Right ventricle myocardium superior (tissue), 1 donor: ENCODE measurements around the gene EYS. TPM values are rescaled to one million over a fixed set of nuclear protein-coding genes. Genes with fewer than 3 reads are reported as not detected.

ENCODE experiments used
- ATAC-seq: fragments of 200-7000 bp; cut with Tn5 transposase; one replicate; pipeline ENCODE4 v1.9.1; 2020; ENCODE audit warnings: mild to moderate bottlenecking; ENCODE audit not compliant: poor library complexity
- DNase-seq: peaks from one replicate; pipeline ENCODE4 v3.0.0-alpha.2; 2020
- intact Hi-C: fragments of 100-400 bp; cut with DNase I; formaldehyde crosslinking; loops from one replicate; pipeline ENCODE4 v1.11.2; 2022
- total RNA-seq: library from RNA; stranded (reverse); fragmentation: NEBNext Ultra II Directional; extraction: Animal tissue kit (Norgen Biotek cat#: 25700); gene quantifications from one replicate; pipeline ENCODE4 v1.2.1, GENCODE V29; 2021
- donor health status: DM: no; HTN: yes; CAD: no; lungs with severe emphysema.

Gene EYS
- total RNA-seq, 1 donor from 2014 or later: not detected

DNA sequence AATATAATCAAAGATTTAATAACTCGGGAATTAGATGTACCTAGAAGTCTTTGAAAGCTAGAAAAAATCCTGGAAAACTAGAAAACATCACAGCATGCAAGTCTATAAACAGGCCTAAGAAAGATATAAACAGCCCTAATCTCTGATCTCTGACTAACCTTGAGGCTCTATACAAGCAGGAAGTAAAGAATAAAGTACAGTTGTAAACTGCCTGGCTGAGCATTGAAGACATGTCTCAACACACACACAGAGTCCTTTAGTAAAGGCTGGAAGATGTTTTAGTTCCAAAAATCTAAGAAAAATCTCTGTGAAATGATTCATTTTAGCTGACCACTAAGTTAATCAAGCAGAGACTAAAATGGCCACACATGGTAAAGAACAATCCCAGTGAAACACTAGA is 774.5 kb downstream of the EYS start:
- ATAC-seq (no peak), DNase-seq (no peak)
- intact Hi-C loops: no loop called here

DNA sequence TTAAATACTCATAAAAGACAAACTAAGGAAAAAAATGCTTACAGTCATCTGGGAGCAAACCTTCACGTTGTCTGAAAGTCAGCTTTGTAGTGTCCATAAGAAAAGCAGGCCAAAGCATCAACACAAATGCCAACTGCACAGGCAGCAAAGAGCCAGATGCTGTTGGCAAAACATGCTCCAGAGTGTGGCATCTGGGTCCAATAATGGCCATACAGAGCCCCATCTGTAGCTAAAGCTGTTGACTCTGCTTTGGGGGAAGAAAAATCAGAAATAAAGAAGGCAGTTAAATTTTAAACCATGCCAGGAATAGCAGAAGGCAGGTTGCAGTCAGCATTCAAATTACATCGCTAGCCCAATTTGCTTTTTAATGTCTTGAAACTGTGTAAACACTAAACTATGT is 776.3 kb downstream of the EYS start:
- DNase-seq (no peak), ATAC-seq (no peak)
- intact Hi-C loops: no loop called here

- no peak for DNase-seq
- no peak for ATAC-seq
- intact Hi-C loops: no loop called here
Observed at GRCh38 chr6:64926051-64926450, 781.0 kb downstream of the EYS start.

DNA sequence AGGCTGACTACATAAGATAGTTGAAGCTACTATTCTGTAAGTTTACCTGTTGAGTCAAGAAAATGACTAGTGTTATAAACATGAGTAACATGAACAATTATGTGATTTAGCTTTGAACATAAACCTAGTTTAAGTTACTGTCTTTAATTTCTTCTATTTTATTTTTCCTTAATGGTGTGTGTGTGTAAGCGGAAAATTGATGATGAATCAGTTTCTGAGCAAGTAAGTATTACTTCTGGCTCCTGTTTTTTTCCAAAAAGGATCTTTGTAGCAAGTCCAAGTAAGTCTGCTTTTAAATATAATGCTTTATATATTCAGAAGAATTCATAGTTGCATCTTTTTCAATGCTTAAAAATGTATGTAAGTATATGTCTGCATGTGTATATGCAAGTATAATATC is 786.8 kb downstream of the EYS start:
- DNase-seq: no peak
- no peak for ATAC-seq
- intact Hi-C loops: no loop called here

GRCh38 chr6:64914124-64914523 is 792.9 kb downstream of the EYS start:
- DNase-seq: no peak
- ATAC-seq: no peak
- intact Hi-C loops: no loop called here

DNA sequence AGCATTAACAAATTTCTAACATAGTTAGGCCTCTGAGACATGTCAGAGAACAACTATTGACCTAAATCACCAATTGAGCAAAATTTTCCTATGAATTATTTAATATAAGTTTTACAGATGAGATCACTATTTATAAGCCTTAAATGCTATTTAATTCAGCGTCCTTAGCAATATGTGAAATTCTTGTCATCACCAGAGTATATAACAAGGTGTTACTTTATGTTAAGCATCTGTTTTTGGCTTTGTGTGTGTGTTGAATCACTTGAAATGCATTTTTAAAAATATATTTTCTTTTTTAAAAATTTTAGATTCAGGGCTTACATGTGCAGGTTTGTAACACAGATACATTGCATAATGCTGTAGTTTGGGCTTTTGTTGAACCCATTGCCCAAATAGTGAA is 794.1 kb downstream of the EYS start:
- DNase-seq (no peak), ATAC-seq (no peak)
- intact Hi-C loops: no loop called here

DNA sequence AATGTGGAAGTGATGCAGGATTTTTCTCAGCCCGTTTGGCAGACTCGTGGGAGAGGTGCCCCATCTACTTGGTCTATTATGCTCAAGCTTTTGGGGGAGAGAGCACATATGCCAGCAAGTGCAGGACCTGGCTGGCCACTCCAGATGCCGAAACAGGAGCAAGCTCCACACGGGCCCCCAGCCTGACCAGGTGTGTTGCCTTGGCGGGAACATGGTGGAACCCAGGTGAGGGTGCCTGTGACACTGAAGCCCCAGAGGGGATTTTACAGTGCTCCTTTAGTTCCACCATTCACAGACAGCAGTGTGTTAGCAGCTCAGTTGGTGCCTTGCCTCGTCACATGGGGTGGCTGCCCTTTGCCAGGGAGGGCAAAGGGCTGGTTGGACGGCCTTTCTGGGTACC is 798.9 kb downstream of the EYS start:
- ATAC-seq (no peak), DNase-seq (no peak)
- intact Hi-C loops: no loop called here

DNA sequence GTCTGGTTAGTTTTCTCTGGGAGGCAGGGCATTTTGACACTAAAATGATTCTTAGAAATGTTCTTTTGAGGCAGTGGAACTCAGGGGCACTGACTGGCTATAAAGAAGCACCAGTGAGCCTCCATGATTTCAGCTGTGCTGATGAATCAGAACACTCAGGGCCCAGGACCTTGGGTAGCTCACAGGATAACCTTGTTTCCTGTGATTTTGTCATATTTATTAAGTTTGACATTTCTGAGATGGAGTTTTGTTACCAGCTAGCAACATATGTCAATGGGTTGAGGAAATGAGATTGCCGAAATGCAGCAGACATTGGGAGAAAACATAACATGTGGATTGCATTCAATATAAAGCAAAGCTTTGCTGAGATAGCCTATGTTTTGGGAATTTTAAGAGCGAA is 802.4 kb downstream of the EYS start:
- no peak for DNase-seq
- ATAC-seq: no peak
- intact Hi-C loops: no loop called here

GRCh38 chr6:64902596-64902995 is 804.4 kb downstream of the EYS start:
- DNase-seq: no peak
- ATAC-seq: no peak

DNA sequence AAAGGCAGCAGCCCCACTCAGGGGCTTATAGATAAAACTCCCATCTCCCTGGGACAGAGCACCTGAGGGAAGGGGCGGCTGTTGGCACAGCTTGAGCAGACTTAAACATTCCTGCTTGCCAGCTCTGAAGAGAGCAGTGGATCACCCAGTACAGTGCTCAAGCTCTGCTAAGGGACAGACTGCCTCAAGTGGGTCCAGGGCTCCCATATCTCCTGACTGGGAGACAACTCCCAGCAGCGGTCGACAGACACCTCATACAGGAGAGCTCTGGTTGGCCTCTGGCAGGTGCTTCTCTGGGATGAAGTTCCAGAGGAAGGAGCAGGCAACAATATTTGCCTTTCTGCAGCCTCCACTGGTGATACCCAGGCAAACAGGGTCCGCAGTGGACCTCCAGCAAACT is 810.1 kb downstream of the EYS start:
- ATAC-seq (no peak), DNase-seq (no peak)
- intact Hi-C loops: no loop called here

More at GRCh38 chr6:64902596-64902995, 804.4 kb downstream of the EYS start:
- intact Hi-C loops: no loop called here

GRCh38 chr6:64895945-64896344 is 811.1 kb downstream of the EYS start:
- ATAC-seq (no peak), DNase-seq (no peak)
- intact Hi-C loops: no loop called here

- no peak for DNase-seq
- intact Hi-C loops: no loop called here
- no peak for ATAC-seq
Observed at GRCh38 chr6:64890609-64891008, 816.4 kb downstream of the EYS start.

DNA sequence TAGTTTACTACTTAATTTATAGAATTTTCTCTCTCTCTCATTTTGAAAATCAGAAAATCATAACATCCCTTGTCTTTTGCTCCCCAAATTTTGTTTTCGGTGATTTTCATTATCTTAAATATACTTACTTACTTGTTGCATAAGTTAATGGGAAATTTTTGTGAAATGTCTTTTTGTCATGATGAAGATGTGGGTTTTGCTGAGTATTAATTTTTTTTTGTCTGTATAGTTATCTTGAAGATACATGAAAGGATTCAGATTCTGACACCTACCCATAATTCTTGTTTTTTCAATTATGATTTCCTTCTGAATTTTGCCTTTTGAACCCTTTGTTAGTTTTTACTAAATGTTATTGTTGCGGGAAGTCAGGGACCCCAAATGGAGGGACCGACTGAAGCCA is 817.9 kb downstream of the EYS start:
- DNase-seq (no peak), ATAC-seq (no peak)
- intact Hi-C loops: no loop called here

GRCh38 chr6:64874776-64875175 is 832.2 kb downstream of the EYS start:
- intact Hi-C loops: no loop called here
- DNase-seq (no peak), ATAC-seq (no peak)

DNA sequence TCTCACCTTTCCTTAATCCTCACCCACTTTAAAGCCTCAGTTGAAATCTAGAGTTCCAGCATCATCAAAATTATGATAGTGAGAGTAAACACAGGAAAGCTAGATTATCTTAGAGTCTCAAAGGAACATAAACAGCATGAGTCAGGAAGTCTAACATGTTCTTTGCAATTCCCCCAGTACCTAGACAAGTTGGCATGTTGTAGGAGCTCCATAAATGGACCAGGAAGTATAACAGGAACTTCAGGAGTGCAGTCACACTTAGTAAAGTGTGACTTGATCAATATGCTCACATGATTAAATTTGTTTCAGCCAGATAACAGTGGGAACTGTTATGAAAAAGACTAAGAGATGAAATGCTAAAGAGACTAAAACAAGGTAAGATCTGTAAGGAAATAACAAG is 834.4 kb downstream of the EYS start:
- ATAC-seq: no peak
- intact Hi-C loops: no loop called here
- DNase-seq: no peak

DNA sequence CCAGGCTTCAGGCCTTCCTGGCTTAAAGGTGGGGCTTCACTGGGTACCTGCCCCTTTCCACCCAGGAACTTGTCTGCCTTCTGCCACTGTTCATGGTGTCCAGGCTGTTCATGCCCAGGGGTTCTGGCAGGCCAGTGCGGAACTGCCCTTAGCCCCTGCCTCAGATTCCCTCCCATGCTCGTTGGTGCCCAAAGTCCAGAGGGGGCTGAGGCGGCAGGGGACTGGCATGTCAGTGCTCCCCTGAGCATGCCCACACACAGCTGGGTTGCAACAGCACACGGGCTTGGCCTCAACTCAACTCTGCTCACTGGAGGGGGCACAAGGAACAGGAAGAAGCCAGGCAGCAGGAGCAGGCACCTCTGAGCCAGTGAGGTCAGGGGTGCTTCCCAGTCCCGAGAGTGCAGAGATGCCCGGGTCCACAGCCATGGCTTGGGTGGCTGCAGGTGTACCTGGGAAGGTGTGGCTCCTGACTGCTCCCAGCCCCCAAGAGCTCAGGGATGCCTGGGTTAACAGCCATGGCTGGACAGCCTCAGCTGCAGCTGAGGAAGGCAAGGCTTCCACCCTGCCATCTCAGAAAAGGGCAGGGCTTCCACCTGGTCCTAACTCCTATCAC is 845.9 kb downstream of the EYS start:
- intact Hi-C loops: no loop called here
- DNase-seq (no peak), ATAC-seq (no peak)

GRCh38 chr6:64860203-64860602 is 846.8 kb downstream of the EYS start:
- ATAC-seq (no peak), DNase-seq (no peak)
- intact Hi-C loops: no loop called here

- ATAC-seq: no peak
- no peak for DNase-seq
- intact Hi-C loops: no loop called here
Observed at GRCh38 chr6:64850121-64850520, 856.9 kb downstream of the EYS start.

DNA sequence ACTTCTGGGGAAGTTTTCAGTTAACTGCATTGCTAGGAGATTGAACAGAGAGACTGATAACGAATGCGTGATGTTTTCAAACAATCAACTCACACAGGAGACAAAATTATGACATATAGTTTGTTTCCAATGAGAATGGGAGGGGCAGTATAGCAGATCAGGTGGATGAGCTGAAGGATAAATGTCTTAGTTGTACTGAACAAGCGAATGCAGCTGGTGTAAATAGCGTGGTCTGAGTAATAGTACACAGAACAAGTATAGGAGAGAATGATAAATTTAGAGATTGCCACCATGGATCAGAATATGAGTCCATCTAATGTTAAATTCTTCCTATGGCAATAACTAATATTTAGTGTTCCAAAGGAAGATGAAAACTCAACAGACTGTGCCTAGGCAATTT is 858.6 kb downstream of the EYS start:
- ATAC-seq (no peak), DNase-seq (no peak)
- intact Hi-C loops: no loop called here

- no peak for ATAC-seq
Observed at GRCh38 chr6:64847396-64847795, 859.6 kb downstream of the EYS start.

DNA sequence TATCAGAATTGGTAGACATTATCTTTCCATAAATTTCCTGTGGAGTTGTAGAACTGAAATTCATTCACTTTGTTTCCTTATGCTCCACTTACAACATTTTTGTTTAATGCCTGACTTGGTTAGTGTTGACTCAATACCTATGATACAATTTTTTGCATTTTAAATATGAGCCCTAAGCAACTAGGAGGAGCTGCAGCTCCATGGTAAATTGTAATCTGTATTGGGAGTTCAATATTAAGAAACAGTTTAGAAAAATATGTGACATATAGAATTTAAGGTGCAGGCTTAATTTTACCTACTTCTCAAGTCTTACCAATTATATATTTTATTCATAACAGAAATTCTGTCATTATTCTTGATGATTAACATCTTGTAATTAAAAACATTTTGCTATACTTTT is 868.3 kb downstream of the EYS start:
- no peak for ATAC-seq
- intact Hi-C loops: no loop called here
- no peak for DNase-seq

More at GRCh38 chr6:64847396-64847795, 859.6 kb downstream of the EYS start:
- DNase-seq: no peak
- intact Hi-C loops: no loop called here
